Thyroid gland (tissue), 4 donors: ENCODE results near the gene C1orf159. TPM values are rescaled to one million over a fixed set of nuclear protein-coding genes. Genes with fewer than 3 reads are reported as not detected.
A peak's percentile ranks its signal among the peaks of the same experiment; 100 is the strongest.

Experiments
- DNase-seq, 2 donors: peaks; one replicate each; pipeline ENCODE4 v3.0.0-alpha.2; 2019
- H3K27ac ChIP-seq, 3 donors: fragments of 200-600 bp; sonication (generic); 1 replicate in 2 of 3; 2 replicates in 1 of 3; pipeline ENCODE4 v1.5.1; 2016 to 2019; ENCODE audit warnings: mild to moderate bottlenecking in 1 of 3, moderate library complexity in 1 of 3
- H3K27me3 ChIP-seq: fragments of 200-600 bp; sonication (generic); one replicate; pipeline ENCODE4 v1.5.1; 2019
- H3K36me3 ChIP-seq, 2 donors: fragments of 200-600 bp; sonication (generic); one replicate each; pipeline ENCODE4 v1.5.1; 2016 to 2019
- H3K4me1 ChIP-seq, 2 donors: fragments of 200-600 bp; sonication (generic); one replicate each; pipeline ENCODE4 v1.5.1; 2017 to 2019
- H3K4me3 ChIP-seq, 3 donors: fragments of 200-600 bp; sonication (generic); replicated peaks in 1 of 3; 1 replicate in 2 of 3; 2 replicates in 1 of 3; pipeline ENCODE4 v1.5.1; 2016; ENCODE audit warnings: mild to moderate bottlenecking in 1 of 3
- H3K9me3 ChIP-seq: fragments of 200-600 bp; sonication (generic); one replicate; pipeline ENCODE4 v1.5.1; 2017
- POLR2A ChIP-seq, 2 donors: fragments of 450-650 bp; IDR thresholded peaks; one replicate each; pipeline ENCODE4 v1.6.1; 2017; ENCODE audit warnings: antibody characterized with exemption in 2 of 2, mild to moderate bottlenecking in 2 of 2, moderate library complexity in 1 of 2
- WGBS, 2 donors: methylation state at CpG; one replicate each; pipeline ENCODE4 v1.1.5; 2017; 5-methylcytosine and 5-hydroxymethylcytosine counted together
- intact Hi-C: fragments of 100-400 bp; cut with DNase I; formaldehyde crosslinking; loops from one replicate; pipeline ENCODE4 v1.15.1; 2023
- total RNA-seq, 4 donors: library from RNA; depleted of rRNA; stranded (reverse); fragments of >200 nt; gene quantifications; one replicate each; pipeline ENCODE4 v1.2.3, GENCODE V29; 2016
- TF ChIP-seq, protein P1 (sequence below), 6 experiments: fragments of 200-600 bp in 3 of 6; fragments of 450-650 bp in 3 of 6; sonication (generic) in 3 of 6; IDR thresholded peaks; one replicate each; pipeline ENCODE4 v1.5.1; 2016 to 2019; ENCODE audit warnings: antibody characterized with exemption in 6 of 6, mild to moderate bottlenecking in 2 of 6, inconsistent platforms in 1 of 6, moderate library complexity in 1 of 6

The C1orf159 gene
- total RNA-seq, 4 donors from 2014 or later: 10.3 to 27.6 (median 19.6) TPM

DNA sequence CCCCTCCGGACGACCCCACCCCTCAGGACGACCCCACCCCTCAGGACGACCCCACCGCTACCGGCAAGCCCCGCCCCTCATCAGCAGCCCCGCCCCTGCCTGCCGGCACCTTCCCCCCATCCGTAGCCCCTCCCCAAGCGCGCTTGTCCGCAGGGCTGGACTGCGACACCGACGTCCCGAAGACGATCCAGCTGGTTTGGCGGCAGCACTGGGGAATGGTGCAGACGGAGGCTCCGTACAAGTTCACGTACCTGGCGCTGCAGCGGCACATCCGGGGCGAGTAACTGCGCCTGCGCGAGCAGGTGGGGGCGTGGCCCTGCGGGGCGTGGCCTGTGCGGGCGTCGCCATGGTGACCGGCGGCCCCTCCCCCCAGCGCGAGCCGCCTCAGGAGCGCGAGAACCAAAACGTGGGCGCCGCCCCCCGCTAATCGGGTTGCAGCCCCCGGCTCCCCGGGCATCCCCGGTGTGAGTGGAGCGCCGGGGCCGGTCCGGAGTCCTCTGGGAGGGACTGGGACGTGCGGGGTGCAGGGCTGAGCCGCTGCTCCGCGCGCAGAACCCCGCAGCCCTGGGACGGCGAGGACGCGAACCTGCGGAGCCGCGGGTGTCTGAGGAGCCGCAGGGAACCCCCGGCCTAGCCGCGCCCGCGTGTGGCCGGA is 46.7 kb downstream of the C1orf159 start:
- H3K4me1 ChIP-seq: peaks cover 5 to 17% of the 10 kb centered on the region in 2 donors
- no peak overlapping the region for H3K27ac ChIP-seq
- peak overlapping the region in 1 of 3 donors; percentile 35 for H3K4me3 ChIP-seq
- WGBS, 2 donors: 0% methylated on average over 2 of the region's 75 CpGs; no CpG with 5 or more reads in 1 of the 2 donors
- no peaks in the 10 kb centered on the region for H3K27me3 ChIP-seq
- peak; percentile 74 to 80 for DNase-seq
- H3K9me3 ChIP-seq: no peaks in the 10 kb centered on the region
- no peaks in the 10 kb centered on the region for H3K36me3 ChIP-seq
- TF ChIP-seq POLR2A (IDR thresholded peaks at IDR 0.05): peak in 1 of 2 donors; percentile 53
- TF ChIP-seq, protein P1, sequence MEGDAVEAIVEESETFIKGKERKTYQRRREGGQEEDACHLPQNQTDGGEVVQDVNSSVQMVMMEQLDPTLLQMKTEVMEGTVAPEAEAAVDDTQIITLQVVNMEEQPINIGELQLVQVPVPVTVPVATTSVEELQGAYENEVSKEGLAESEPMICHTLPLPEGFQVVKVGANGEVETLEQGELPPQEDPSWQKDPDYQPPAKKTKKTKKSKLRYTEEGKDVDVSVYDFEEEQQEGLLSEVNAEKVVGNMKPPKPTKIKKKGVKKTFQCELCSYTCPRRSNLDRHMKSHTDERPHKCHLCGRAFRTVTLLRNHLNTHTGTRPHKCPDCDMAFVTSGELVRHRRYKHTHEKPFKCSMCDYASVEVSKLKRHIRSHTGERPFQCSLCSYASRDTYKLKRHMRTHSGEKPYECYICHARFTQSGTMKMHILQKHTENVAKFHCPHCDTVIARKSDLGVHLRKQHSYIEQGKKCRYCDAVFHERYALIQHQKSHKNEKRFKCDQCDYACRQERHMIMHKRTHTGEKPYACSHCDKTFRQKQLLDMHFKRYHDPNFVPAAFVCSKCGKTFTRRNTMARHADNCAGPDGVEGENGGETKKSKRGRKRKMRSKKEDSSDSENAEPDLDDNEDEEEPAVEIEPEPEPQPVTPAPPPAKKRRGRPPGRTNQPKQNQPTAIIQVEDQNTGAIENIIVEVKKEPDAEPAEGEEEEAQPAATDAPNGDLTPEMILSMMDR (IDR thresholded peaks at IDR 0.05): no peak
- intact Hi-C loops: no loop called here

DNA sequence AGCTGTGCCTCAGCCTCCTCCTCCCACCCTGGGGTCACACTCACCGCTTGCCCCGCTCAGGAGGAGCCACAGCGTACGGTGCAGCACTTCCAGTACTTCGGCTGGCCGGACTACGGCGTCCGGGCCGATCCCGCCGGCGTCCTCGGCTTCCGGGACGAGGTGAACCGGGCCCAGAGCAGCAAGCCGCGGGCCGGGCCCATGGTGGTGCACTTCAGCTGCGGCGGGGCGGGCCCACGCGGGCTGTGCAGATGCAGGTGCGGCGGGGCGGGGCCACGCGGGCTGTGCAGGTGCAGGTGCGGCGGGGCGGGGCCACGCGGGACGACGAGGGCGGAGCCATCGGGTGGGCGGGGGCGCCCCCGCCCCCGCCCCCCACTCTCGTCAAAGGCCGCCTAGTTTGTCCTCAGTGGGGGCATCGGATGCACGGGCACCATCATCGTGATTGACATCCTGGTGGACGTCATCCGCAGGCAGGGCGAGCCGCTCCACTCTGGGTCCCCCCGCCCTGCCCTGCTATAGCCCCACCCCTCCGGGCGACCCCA is 47.3 kb downstream of the C1orf159 start:
- peak; percentile 51 to 76 for DNase-seq
- Histone ChIP-seq H3K27ac (no peak overlapping the region), H3K4me1 (peaks cover 5 to 22% of the 10 kb centered on the region in 2 donors), H3K9me3 (no peaks in the 10 kb centered on the region), H3K4me3 (peak overlapping the region in 1 of 3 donors; percentile 35), H3K36me3 (no peaks in the 10 kb centered on the region), H3K27me3 (no peaks in the 10 kb centered on the region)
- TF ChIP-seq POLR2A (IDR thresholded peaks at IDR 0.05): no peak
- TF ChIP-seq, protein P1 (IDR thresholded peaks at IDR 0.05): no peak
- intact Hi-C loops: no loop called here
- 3 to 14% methylated on average over 4 to 15 of the region's 55 CpGs for WGBS, 2 donors

DNA sequence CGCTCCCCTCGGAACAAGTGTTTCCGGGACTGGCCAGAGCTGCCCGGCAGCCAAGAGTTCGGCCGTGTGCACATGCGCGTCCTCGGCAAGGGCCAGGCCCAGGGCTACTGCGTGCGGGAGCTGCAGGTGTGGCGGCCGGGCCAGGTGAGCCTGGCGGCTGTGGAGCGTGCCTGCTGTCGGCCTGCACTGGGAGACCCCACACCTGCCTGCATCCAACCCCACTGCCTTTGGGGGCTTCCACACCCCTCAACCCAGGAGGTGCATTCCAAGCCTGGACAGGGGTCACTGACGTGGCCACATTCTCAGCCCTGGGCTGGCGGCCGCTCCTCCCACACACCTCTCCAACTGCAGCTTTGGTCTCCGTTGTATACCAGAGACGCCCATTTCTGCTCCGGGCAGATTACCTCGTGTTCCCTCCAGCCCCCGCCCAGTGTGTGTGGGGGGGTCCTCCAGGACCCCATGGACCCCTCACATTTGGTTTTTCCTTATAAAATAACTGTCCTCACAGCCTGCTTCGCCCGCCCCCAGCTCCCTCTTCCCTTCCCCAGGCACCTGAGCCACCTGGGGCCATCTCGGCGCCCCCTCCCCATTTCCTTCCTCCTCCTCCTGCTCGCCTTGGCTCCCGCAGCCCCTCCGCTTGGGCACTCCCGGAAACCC is 47.9 kb downstream of the C1orf159 start:
- Histone ChIP-seq H3K9me3 (no peaks in the 10 kb centered on the region), H3K27me3 (no peaks in the 10 kb centered on the region), H3K27ac (no peak overlapping the region), H3K4me1 (peaks cover 5 to 22% of the 10 kb centered on the region in 2 donors), H3K36me3 (no peaks in the 10 kb centered on the region), H3K4me3 (peak overlapping the region in 1 of 3 donors; percentile 35)
- intact Hi-C loops: loop anchor here (2.0 kb wide), 1 partner anchor 85 kb away; the partner anchor contains the start of gene PERM1
- no peak for TF ChIP-seq POLR2A (IDR thresholded peaks at IDR 0.05)
- TF ChIP-seq, protein P1 (IDR thresholded peaks at IDR 0.05): no peak
- no peak for DNase-seq
- 41 to 47% methylated on average over 16 to 18 of the region's 32 CpGs for WGBS, 2 donors

DNA sequence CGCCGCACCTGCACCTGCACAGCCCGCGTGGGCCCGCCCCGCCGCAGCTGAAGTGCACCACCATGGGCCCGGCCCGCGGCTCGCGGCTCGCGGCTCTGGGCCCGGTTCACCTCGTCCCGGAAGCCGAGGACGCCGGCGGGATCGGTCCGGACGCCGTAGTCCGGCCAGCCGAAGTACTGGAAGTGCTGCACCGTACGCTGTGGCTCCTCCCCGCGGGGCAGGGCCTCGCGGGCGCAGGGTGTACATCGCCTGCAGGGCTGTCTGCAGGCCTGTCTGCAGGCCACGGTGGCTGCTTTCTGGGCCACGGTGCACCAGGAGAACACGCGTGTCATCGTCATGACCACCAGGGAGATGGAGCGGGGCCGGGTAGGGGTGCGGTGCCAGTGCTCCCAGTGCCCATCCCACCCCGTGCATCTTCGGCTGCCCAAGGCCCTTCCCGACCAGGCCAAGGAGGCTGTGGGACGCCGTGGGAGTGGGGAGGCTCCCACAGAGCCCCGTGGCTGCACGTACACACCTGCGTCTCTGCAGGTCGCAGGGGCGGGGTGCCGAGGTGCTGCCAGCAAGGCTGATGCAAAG is 48.5 kb downstream of the C1orf159 start:
- no peak for TF ChIP-seq POLR2A (IDR thresholded peaks at IDR 0.05)
- TF ChIP-seq, protein P1 (IDR thresholded peaks at IDR 0.05): no peak
- Histone ChIP-seq H3K4me3 (no peak overlapping the region), H3K27ac (no peak overlapping the region), H3K36me3 (no peaks in the 10 kb centered on the region), H3K27me3 (no peaks in the 10 kb centered on the region), H3K9me3 (no peaks in the 10 kb centered on the region), H3K4me1 (peaks cover 5 to 22% of the 10 kb centered on the region in 2 donors)
- 85% methylated on average over 4 to 23 of the region's 54 CpGs for WGBS, 2 donors
- intact Hi-C loops: loop anchor here (2.0 kb wide), 1 partner anchor 85 kb away; the partner anchor contains the start of gene PERM1
- DNase-seq: no peak
